Spleen (tissue), 7 donors: ENCODE results near the gene ZNF644.

Experiments
- CTCF ChIP-seq, 11 experiments: fragments of 200-600 bp in 7 of 11; fragments of 450-650 bp in 4 of 11; sonication (generic) in 4 of 11; IDR thresholded peaks in 8 of 11; conservative IDR thresholded peaks in 3 of 11; 1 replicate in 7 of 11; 2 replicates in 4 of 11; pipeline versions ENCODE4 v1.4.0 to v1.8.0; 2016 to 2021; ENCODE audit warnings: antibody characterized with exemption in 11 of 11, inconsistent platforms in 4 of 11, mild to moderate bottlenecking in 1 of 11
- POLR2A ChIP-seq, 3 donors: fragments of 450-650 bp; IDR thresholded peaks; one replicate each; pipeline ENCODE4 v1.5.1; 2017; ENCODE audit warnings: antibody characterized with exemption in 3 of 3, mild to moderate bottlenecking in 1 of 3
- POLR2AphosphoS5 ChIP-seq, 3 donors: sonication (generic); formaldehyde crosslinking; IDR thresholded peaks; one replicate each; pipeline ENCODE4 v1.5.1; 2017; ENCODE audit warnings: antibody characterized with exemption in 3 of 3
- donor health status: DM: no; HTN: no; CAD: no; lungs with moderate emphysema.
- donor health status: DM: no; HTN: no; CAD: no.
- donor health status: DM: no; HTN: no; CAD: no.

- TF ChIP-seq CTCF (IDR thresholded peaks at IDR 0.05 in 8 of 11, conservative IDR thresholded peaks at IDR 0.05 in 3 of 11) = no peak
- TF ChIP-seq POLR2A (IDR thresholded peaks at IDR 0.05) = no peak
- TF ChIP-seq POLR2AphosphoS5 (IDR thresholded peaks at IDR 0.05) = no peak
These were observed 48.5 kb upstream of the ZNF644 start for GRCh38 chr1:91070298-91070697.
